SK-N-SH treated with all-trans-retinoic acid at 6 μM for 48 hours (cell line): ENCODE measurements around the gene PHF1.

Source experiments
- BACH2 ChIP-seq: fragments of 250-450 bp; sonication (Bioruptor Pico); IDR thresholded peaks from 2 replicates; pipeline ENCODE4 v1.9.0; 2021; ENCODE audit warnings: mild to moderate bottlenecking, borderline replicate concordance
- OSR1 ChIP-seq: fragments of 250-450 bp; sonication (Bioruptor Pico); IDR thresholded peaks from 2 replicates; pipeline ENCODE4 v1.8.0; 2022; ENCODE audit warnings: moderate library complexity, mild to moderate bottlenecking, inconsistent platforms
- SNAI2 ChIP-seq: fragments of 250-450 bp; sonication (Bioruptor Pico); IDR thresholded peaks from 2 replicates; pipeline ENCODE4 v1.5.0; 2020; ENCODE audit warnings: mild to moderate bottlenecking, moderate library complexity
- ZFP30 ChIP-seq: fragments of 450-650 bp; formaldehyde crosslinking; IDR thresholded peaks from 2 replicates; pipeline ENCODE4 v1.5.0; 2022; ENCODE audit warnings: mild to moderate bottlenecking, moderate library complexity
- TF ChIP-seq, protein P1 (sequence below): fragments of 250-450 bp; sonication (Bioruptor Pico); IDR thresholded peaks from 2 replicates; pipeline ENCODE4 v1.8.0; 2020; ENCODE audit warnings: mild to moderate bottlenecking, moderate library complexity, borderline replicate concordance
- TF ChIP-seq, protein P2 (sequence below): fragments of 250-450 bp; sonication (Bioruptor Pico); IDR thresholded peaks from 2 replicates; pipeline ENCODE4 v1.5.1; 2020; ENCODE audit warnings: low read depth, mild to moderate bottlenecking, moderate library complexity

DNA sequence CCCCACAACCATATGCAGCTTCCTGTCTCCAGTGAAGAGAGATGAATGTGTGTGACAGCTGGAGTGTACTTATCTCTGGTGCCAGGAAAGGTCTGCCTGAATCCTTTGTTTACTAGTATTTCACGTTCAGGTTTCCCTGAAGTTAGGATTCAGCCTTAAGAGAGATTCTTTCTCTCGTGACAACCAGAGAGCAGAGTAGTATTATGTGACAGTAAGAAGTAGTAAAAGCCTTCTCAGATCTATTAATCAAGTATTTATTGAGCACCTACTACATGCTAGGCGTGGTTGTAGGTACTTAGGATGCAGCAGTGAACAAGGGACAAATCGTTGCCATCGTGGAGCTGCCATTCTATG lies 18.2 kb upstream of the PHF1 start:
- TF ChIP-seq ZFP30 (CRISPR knock-in tag) = no peak
- TF ChIP-seq, protein P1, sequence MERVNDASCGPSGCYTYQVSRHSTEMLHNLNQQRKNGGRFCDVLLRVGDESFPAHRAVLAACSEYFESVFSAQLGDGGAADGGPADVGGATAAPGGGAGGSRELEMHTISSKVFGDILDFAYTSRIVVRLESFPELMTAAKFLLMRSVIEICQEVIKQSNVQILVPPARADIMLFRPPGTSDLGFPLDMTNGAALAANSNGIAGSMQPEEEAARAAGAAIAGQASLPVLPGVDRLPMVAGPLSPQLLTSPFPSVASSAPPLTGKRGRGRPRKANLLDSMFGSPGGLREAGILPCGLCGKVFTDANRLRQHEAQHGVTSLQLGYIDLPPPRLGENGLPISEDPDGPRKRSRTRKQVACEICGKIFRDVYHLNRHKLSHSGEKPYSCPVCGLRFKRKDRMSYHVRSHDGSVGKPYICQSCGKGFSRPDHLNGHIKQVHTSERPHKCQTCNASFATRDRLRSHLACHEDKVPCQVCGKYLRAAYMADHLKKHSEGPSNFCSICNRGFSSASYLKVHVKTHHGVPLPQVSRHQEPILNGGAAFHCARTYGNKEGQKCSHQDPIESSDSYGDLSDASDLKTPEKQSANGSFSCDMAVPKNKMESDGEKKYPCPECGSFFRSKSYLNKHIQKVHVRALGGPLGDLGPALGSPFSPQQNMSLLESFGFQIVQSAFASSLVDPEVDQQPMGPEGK = no peak
- TF ChIP-seq OSR1 (CRISPR knock-in tag) = no peak
- TF ChIP-seq, protein P2, sequence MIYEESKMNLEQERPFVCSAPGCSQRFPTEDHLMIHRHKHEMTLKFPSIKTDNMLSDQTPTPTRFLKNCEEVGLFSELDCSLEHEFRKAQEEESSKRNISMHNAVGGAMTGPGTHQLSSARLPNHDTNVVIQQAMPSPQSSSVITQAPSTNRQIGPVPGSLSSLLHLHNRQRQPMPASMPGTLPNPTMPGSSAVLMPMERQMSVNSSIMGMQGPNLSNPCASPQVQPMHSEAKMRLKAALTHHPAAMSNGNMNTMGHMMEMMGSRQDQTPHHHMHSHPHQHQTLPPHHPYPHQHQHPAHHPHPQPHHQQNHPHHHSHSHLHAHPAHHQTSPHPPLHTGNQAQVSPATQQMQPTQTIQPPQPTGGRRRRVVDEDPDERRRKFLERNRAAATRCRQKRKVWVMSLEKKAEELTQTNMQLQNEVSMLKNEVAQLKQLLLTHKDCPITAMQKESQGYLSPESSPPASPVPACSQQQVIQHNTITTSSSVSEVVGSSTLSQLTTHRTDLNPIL (CRISPR knock-in tag) = no peak
- TF ChIP-seq SNAI2 (CRISPR knock-in tag) = no peak
- no peak for TF ChIP-seq BACH2 (CRISPR knock-in tag)
